ENCODE results near the gene BCAS4.
"Not testable (repeated sequence)": the region's sequence is repeated elsewhere in the genome, so short reads cannot be mapped to it uniquely, and the experiment has no call there.

The BCAS4 gene

DNA sequence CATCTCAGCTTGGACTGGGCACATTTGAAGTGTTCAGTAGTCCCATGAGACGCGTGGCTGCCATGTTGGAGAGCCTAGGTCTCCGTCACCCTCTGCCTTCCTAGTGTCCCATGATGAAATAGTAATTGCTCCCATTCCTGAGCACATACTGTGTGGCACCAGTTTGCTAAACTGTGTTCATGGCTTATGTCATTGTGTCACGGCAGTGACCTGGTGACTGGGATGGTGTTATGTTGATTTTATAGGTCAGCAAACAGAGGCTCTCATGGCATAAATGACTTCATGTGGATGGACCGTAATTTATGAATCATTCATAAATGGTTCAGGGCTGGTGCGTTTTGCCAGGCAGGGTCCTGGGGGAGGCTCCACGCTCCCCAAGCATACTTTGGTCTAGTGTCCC, 3.8 kb downstream of the BCAS4 start:
- no peak for DNase-seq (ENCODE audit: low spot score in 2 of 2)
- 0 out of 2 replicates have a peak, but pooled peaks cover 3% of the 10 kb centered on the region for H3K36me3 ChIP-seq (replicated peaks)
- no peaks in the 10 kb centered on the region for H3K9me3 ChIP-seq
- in situ Hi-C loops (cut with MboI; ENCODE audit: low sequenced_read_pairs) = no loop called here
- peaks cover 4% of the 10 kb centered on the region for H3K4me1 ChIP-seq
- no peaks in the 10 kb centered on the region for H3K27me3 ChIP-seq (ENCODE audit: low read depth)
- no peak overlapping the region for H3K4me3 ChIP-seq

- H3K4me1 ChIP-seq = peaks cover 3% of the 10 kb centered on the region
- 0 out of 2 replicates have a peak, but pooled peaks cover 3% of the 10 kb centered on the region for H3K36me3 ChIP-seq (replicated peaks)
- in situ Hi-C loops (cut with MboI; ENCODE audit: low sequenced_read_pairs) = no loop called here
- DNase-seq (ENCODE audit: low spot score in 2 of 2) = no peak
- no peaks in the 10 kb centered on the region for H3K27me3 ChIP-seq (ENCODE audit: low read depth)
- no peaks in the 10 kb centered on the region for H3K9me3 ChIP-seq
- H3K4me3 ChIP-seq = no peak overlapping the region
Measured at GRCh38 chr20:50799176-50799889, 4.5 kb downstream of the BCAS4 start.

GRCh38 chr20:50799890-50800550, 5.2 kb downstream of the BCAS4 start:
- DNase-seq (ENCODE audit: low spot score in 2 of 2) = no peak
- H3K27me3 ChIP-seq (ENCODE audit: low read depth) = no peaks in the 10 kb centered on the region
- in situ Hi-C loops (cut with MboI; ENCODE audit: low sequenced_read_pairs) = no loop called here
- H3K4me1 ChIP-seq = no peaks in the 10 kb centered on the region; the same call in 1 of the 2 replicates
- no peak overlapping the region for H3K4me3 ChIP-seq
- H3K9me3 ChIP-seq = no peaks in the 10 kb centered on the region
- H3K36me3 ChIP-seq (replicated peaks) = 0 out of 2 replicates have a peak, but pooled peaks cover 2% of the 10 kb centered on the region

DNA sequence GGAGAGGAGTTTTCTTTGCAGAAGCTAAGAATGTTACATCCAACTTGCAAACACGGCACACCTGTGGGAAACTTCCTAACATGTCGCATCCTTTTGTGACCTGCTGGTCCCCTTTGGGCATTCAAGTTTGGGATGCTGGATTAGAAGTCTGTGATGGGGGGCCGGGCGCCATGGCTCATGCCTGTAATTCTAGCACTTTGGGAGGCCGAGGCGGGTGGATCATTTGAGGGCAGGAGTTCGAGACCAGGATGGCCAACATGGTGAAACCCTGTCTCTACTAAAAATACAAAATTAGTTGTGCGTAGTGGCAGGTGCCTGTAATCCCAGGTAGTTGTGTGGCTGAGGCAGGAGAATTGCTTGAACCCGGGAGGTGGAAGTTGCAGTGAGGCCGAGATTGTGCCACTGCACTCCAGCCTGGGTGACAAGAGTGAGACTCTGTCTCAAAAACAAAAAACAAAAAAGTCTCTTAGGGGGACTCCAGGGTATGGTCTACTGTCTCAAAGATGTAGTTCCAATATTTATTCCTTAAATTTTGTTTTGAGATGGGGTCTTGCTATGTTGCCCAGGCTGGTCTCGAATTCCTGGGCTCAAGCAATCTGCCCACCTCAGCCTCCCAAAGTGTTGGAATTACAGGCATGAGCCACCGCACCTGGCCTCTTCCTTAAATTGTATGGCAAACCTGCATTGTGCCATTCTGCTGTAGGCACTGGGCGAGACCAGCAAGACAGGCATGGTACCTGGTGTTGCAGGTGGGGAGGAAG, 6.3 kb downstream of the BCAS4 start:
- in situ Hi-C loops (cut with MboI; ENCODE audit: low sequenced_read_pairs); DNase-seq (ENCODE audit: low spot score in 2 of 2); H3K9me3 ChIP-seq; H3K4me1 ChIP-seq; H3K27me3 ChIP-seq (ENCODE audit: low read depth); H3K4me3 ChIP-seq; H3K36me3 ChIP-seq (replicated peaks): not testable (repeated sequence)

DNA sequence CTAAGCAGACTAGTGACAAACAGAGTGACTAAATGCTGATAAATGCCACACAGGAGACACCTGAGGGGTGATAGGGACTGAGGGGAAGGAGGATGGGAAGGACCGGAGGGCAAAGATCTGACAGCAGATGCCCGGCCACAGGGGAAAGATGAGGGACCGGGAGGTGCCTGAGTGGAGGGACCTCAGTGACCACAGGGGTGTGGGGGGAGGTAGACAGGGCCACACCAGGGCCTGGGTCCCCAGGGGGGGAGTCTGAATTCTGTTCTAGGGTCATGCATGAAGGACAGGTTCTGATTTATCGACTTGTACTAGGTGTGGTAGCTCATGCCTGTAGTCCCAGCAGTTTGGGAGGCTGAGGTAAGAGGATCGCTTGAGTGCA, 6.9 kb downstream of the BCAS4 start:
- no peak for DNase-seq (ENCODE audit: low spot score in 2 of 2)
- H3K9me3 ChIP-seq = no peaks in the 10 kb centered on the region
- no peaks in the 10 kb centered on the region for H3K4me1 ChIP-seq
- no peak overlapping the region for H3K4me3 ChIP-seq
- H3K36me3 ChIP-seq (replicated peaks) = no peaks in the 10 kb centered on the region
- no peaks in the 10 kb centered on the region for H3K27me3 ChIP-seq (ENCODE audit: low read depth)
- in situ Hi-C loops (cut with MboI; ENCODE audit: low sequenced_read_pairs) = no loop called here

- Histone ChIP-seq H3K9me3 (no peaks in the 10 kb centered on the region), H3K4me1 (no peaks in the 10 kb centered on the region), H3K27me3 (ENCODE audit: low read depth) (no peaks in the 10 kb centered on the region), H3K4me3 (no peak overlapping the region), H3K36me3 (replicated peaks) (no peaks in the 10 kb centered on the region)
- in situ Hi-C loops (cut with MboI; ENCODE audit: low sequenced_read_pairs) = no loop called here
- no peak for DNase-seq (ENCODE audit: low spot score in 2 of 2)
Measured at GRCh38 chr20:50802289-50802688, 7.4 kb downstream of the BCAS4 start.

DNA sequence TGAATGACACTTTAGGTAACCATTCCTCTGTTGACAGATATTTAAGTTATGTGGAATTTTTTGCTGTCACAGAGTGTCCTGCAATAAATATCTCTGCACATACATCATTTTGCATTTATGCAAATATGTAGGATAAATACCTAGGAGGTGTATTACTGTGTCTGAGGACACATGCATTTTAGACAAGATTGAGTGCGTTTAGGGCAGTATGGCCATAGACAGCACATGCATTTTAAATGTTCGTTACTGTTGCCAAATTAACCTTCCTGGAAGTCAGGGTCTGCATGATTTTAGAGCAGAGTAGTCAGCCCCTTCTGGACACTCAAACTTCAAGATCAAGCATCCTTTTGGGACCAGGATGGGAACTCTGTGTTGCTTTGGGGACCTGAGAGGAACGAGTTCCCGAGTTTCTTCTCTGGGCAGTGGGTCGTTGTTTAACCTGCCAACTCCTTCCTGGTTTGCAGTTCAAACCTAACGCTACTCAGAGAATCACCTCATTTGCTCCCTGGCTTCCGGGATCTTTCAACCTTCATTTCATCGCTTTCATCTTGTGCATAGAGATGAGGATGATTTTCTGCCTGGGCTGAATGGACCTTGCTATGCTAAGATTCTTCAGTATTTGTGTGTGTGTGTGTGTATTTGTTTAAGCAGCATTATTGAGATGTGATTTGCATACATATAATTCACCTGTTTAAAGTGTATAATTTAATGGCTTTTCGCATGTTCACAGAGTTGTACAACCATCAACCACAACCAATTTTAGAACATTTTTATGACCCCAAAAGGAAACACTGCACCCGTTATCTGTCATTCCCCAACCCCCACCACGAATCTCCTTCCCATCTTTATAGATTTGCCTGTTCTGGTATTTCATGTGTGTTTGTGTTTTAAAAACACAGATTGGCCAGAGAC, 9.8 kb downstream of the BCAS4 start:
- no peak for DNase-seq (ENCODE audit: low spot score in 2 of 2)
- Histone ChIP-seq H3K27me3 (ENCODE audit: low read depth) (no peaks in the 10 kb centered on the region), H3K4me1 (no peaks in the 10 kb centered on the region), H3K9me3 (no peaks in the 10 kb centered on the region), H3K36me3 (replicated peaks) (no peaks in the 10 kb centered on the region), H3K4me3 (no peak overlapping the region)
- in situ Hi-C loops (cut with MboI; ENCODE audit: low sequenced_read_pairs) = no loop called here

GRCh38 chr20:50805349-50805684, 10.5 kb downstream of the BCAS4 start:
- no peaks in the 10 kb centered on the region for H3K9me3 ChIP-seq
- no peak overlapping the region for H3K4me3 ChIP-seq
- no peak for DNase-seq (ENCODE audit: low spot score in 2 of 2)
- no peaks in the 10 kb centered on the region for H3K36me3 ChIP-seq (replicated peaks)
- no peaks in the 10 kb centered on the region for H3K4me1 ChIP-seq
- no peaks in the 10 kb centered on the region for H3K27me3 ChIP-seq (ENCODE audit: low read depth)
- in situ Hi-C loops (cut with MboI; ENCODE audit: low sequenced_read_pairs) = no loop called here

DNA sequence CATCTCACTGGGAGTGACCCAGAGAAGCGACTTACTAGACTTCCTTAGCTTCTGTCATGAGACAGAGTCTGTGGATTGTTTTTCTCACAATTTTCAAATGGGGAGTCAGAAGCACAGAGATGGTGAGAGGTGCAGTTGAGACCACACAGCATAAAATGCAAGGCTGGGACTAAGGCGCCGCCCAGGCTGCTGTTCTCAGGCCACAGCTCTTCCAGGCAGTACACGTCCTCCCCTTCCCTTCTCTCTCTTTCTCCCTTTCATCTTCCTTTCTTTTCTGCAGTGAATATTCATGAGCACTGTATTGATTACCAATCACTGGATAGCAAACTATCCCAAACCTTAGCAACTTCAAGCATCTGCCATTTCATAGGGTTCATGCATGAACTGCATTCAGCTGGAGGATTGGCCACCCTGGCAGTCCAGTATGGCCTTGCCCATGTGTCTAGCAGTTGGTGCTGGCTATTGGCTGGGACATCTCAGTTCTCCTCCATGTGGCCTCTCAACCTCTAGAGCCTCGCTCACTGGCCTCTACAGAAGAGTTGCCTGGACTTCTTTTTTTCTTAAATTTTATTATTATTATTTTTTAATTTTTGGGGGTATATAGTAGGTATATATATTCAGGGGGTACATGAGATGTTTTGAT, 11.4 kb downstream of the BCAS4 start:
- H3K4me1 ChIP-seq = no peaks in the 10 kb centered on the region
- no peak for DNase-seq (ENCODE audit: low spot score in 2 of 2)
- no peaks in the 10 kb centered on the region for H3K27me3 ChIP-seq (ENCODE audit: low read depth)
- H3K4me3 ChIP-seq = no peak overlapping the region
- no peaks in the 10 kb centered on the region for H3K9me3 ChIP-seq
- in situ Hi-C loops (cut with MboI; ENCODE audit: low sequenced_read_pairs) = no loop called here
- no peaks in the 10 kb centered on the region for H3K36me3 ChIP-seq (replicated peaks)

DNA sequence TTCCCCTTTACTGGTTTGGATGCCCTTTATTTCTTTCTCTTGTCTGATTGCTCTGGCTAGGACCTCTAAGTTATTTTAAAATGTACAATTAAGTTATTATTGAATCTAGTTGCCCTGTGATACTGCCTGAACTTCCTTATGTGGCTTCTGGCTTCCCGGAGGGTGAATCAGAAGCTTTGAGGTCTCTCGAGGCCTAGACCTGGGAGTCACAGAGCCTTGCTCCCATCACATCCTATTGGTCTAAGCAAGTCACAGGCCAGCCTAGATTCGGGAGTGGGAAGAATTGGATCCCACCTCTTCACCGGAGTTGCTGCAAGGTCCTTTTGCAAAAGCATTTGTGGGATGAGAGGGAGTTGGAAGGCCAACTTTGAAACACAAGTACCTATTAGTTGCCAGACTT, 15.2 kb downstream of the BCAS4 start:
- in situ Hi-C loops (cut with MboI; ENCODE audit: low sequenced_read_pairs) = no loop called here
- no peak for DNase-seq (ENCODE audit: low spot score in 2 of 2)
- Histone ChIP-seq H3K4me3 (no peak overlapping the region), H3K4me1 (no peaks in the 10 kb centered on the region), H3K9me3 (no peaks in the 10 kb centered on the region), H3K36me3 (replicated peaks) (no peaks in the 10 kb centered on the region), H3K27me3 (ENCODE audit: low read depth) (no peaks in the 10 kb centered on the region)

DNA sequence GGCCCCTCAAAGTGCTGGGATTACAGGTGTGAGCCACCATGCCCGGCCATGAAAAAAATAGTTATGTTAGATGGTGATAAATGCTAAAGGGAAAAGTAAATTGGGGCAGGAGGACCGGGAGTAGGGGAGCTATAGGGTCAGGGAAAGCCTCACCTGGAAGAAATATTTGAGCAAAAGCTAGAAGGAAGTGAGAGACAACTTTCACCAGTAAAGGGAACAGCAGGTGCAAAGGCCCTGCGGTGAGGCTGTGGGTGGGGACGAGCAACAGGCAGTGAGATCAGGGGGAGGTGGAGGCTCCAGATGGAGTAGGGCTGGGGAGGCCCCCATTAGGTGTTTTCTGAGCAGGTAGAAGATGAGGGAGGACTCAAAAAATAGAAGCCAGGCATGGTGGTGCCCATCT, 16.0 kb downstream of the BCAS4 start:
- Histone ChIP-seq H3K4me1 (no peaks in the 10 kb centered on the region), H3K4me3 (no peak overlapping the region)
- in situ Hi-C loops (cut with MboI; ENCODE audit: low sequenced_read_pairs) = no loop called here

DNA sequence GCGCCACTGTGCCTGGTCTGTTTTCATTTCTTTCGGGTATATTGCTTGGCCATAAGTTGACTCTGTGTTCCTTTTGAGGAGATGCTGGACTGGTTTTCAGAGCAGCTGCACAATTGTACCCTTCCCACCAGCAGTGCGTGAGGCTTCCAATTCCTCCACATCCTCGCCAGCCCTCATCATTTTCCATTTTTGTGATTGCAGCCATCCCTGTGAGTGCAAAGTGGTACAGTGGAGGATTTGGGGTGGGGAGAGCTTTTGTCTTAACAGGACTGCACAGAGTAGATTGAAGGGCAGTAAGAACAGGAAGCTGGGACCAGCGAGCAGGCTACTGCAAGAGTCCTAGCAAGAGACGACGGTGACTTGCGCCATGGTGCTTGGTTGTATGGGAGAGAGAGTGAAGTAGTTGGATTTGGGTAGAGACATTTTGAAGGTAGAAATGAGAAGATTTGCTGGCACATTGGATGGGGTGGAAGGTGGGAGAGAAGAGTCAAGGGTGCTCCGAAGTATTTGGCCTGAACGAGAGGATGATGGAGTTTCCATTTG, 18.3 kb downstream of the BCAS4 start:
- no peak for DNase-seq (ENCODE audit: low spot score in 2 of 2)
- Histone ChIP-seq H3K4me3 (no peak overlapping the region), H3K27me3 (ENCODE audit: low read depth) (no peaks in the 10 kb centered on the region), H3K36me3 (replicated peaks) (no peaks in the 10 kb centered on the region), H3K4me1 (peaks cover 2% of the 10 kb centered on the region), H3K9me3 (no peaks in the 10 kb centered on the region)
- in situ Hi-C loops (cut with MboI; ENCODE audit: low sequenced_read_pairs) = no loop called here

More for the DNA sequence above, 16.0 kb downstream of the BCAS4 start:
- Histone ChIP-seq H3K9me3 (no peaks in the 10 kb centered on the region), H3K36me3 (replicated peaks) (no peaks in the 10 kb centered on the region), H3K27me3 (ENCODE audit: low read depth) (no peaks in the 10 kb centered on the region)
- no peak for DNase-seq (ENCODE audit: low spot score in 2 of 2)

DNA sequence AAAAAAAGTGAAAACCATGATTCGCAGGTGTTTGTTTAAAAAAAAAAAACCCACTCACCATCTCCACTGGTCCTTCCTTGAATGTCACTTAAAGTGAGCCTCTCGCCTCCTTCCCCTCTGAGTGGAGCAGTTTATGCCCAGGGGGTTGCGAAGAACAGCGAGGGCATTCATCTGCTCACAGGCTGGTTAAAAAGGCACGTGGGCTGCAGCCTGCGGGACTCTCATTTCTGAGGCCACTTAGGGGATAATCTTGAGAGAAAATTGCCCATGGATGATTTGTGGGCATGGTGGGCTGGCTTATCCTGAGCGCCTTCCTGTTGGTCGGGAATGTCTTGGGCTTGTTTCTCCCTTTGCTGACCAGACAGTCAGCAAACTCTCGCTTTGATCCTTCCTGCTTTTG, 18.9 kb downstream of the BCAS4 start:
- no peak overlapping the region for H3K4me3 ChIP-seq
- peaks cover 8% of the 10 kb centered on the region for H3K4me1 ChIP-seq
- DNase-seq (ENCODE audit: low spot score in 2 of 2) = no peak
- H3K9me3 ChIP-seq = no peaks in the 10 kb centered on the region
- peaks cover 3% of the 10 kb centered on the region; the same call in 1 of the 2 replicates for H3K36me3 ChIP-seq (replicated peaks)
- in situ Hi-C loops (cut with MboI; ENCODE audit: low sequenced_read_pairs) = no loop called here
- H3K27me3 ChIP-seq (ENCODE audit: low read depth) = no peaks in the 10 kb centered on the region
